Mucosa of descending colon (tissue), 3 donors: ENCODE measurements around the gene BRI3BP. TPM values are rescaled to one million over a fixed set of nuclear protein-coding genes. Genes with fewer than 3 reads are reported as not detected.

Experiments used
- ATAC-seq: fragments of 200-7000 bp; cut with Tn5 transposase; one replicate; pipeline ENCODE4 v1.9.1; 2020; ENCODE audit warnings: mild to moderate bottlenecking, moderate library complexity
- DNase-seq, 3 donors: peaks; one replicate each; pipeline ENCODE4 v3.0.0-alpha.2; 2020
- H3K36me3 ChIP-seq: fragments of 200-600 bp; one replicate; pipeline ENCODE4 v1.8.0; 2021; ENCODE audit warnings: low read depth, mild to moderate bottlenecking
- H3K4me1 ChIP-seq: fragments of 200-600 bp; one replicate; pipeline ENCODE4 v1.8.0; 2021; ENCODE audit warnings: low read depth, mild to moderate bottlenecking
- H3K4me3 ChIP-seq: fragments of 200-600 bp; one replicate; pipeline ENCODE4 v1.8.0; 2021; ENCODE audit warnings: mild to moderate bottlenecking
- H3K9me3 ChIP-seq: fragments of 200-600 bp; one replicate; pipeline ENCODE4 v1.8.0; 2021; ENCODE audit warnings: mild to moderate bottlenecking
- intact Hi-C, 2 donors: fragments of 100-400 bp; cut with DNase I in 1 of 2; cut with micrococcal nuclease in 1 of 2; formaldehyde crosslinking; loops; one replicate each; pipeline versions ENCODE4 v1.11.0 to v1.11.1; 2022; cut with DNase I, micrococcal nuclease
- total RNA-seq, 3 donors: library from RNA; stranded (reverse); fragmentation: NEBNext Ultra II Directional in 2 of 3; extraction: Animal tissue kit (Norgen Biotek cat#: 25700) in 2 of 3; gene quantifications; one replicate each; pipeline versions ENCODE4 v1.2.1 to v1.2.4, GENCODE V29; 2021 to 2023
- TF ChIP-seq, protein P1 (sequence below): fragments of 200-600 bp; IDR thresholded peaks from one replicate; pipeline ENCODE4 v1.8.0; 2022; ENCODE audit warnings: antibody characterized with exemption, mild to moderate bottlenecking
- donor health status: DM: no; HTN: no; CAD: no; lungs with moderate emphysema.
- donor health status: DM: no; HTN: no; CAD: no.
- donor health status: DM: no; HTN: yes; CAD: no.

BRI3BP gene
- total RNA-seq, 3 donors from 2014 or later = 21.3 to 45.1 (median 44.4) TPM

- intact Hi-C loops = no loop called here
- ATAC-seq (peak; percentile 82), DNase-seq (peak; percentile 83 to 88 (median 84))
- H3K9me3 ChIP-seq = no peaks in the 10 kb centered on the region
- TF ChIP-seq, protein P1, sequence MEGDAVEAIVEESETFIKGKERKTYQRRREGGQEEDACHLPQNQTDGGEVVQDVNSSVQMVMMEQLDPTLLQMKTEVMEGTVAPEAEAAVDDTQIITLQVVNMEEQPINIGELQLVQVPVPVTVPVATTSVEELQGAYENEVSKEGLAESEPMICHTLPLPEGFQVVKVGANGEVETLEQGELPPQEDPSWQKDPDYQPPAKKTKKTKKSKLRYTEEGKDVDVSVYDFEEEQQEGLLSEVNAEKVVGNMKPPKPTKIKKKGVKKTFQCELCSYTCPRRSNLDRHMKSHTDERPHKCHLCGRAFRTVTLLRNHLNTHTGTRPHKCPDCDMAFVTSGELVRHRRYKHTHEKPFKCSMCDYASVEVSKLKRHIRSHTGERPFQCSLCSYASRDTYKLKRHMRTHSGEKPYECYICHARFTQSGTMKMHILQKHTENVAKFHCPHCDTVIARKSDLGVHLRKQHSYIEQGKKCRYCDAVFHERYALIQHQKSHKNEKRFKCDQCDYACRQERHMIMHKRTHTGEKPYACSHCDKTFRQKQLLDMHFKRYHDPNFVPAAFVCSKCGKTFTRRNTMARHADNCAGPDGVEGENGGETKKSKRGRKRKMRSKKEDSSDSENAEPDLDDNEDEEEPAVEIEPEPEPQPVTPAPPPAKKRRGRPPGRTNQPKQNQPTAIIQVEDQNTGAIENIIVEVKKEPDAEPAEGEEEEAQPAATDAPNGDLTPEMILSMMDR = no peak
- peak overlapping the region; percentile 63 for H3K4me3 ChIP-seq
- H3K4me1 ChIP-seq = peaks cover 5% of the 10 kb centered on the region
- H3K36me3 ChIP-seq = no peaks in the 10 kb centered on the region
Observed at GRCh38 chr12:124994437-124994975, 1.1 kb downstream of the BRI3BP start.

GRCh38 chr12:124995200-124995961 lies 1.9 kb downstream of the BRI3BP start:
- Histone ChIP-seq H3K9me3 (no peaks in the 10 kb centered on the region), H3K36me3 (no peaks in the 10 kb centered on the region), H3K4me3 (no peak overlapping the region), H3K4me1 (peaks cover 5% of the 10 kb centered on the region)
- TF ChIP-seq, protein P1 = no peak
- intact Hi-C loops = no loop called here
- ATAC-seq (peak; percentile 30), DNase-seq (peak in 2 of 3 donors; percentile 42 to 46)

DNA sequence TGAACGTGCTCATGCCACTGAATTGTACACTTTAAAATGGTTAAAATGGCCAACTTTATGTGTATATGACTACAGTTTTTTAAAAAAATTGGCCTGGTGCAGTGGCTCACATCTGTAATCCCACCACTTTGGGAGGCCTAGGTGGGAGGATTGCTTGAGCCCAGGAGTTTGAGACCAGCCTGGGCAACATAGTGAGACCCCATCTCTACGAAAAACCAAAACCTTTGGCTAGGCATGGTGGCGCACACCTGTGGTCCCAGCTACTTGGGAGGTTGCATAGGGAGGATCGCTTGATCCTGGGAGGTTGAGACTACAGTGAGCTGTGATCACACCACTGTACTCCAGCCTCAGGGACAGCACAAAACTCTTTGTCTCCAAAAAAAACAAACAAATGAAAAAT lies 5.3 kb downstream of the BRI3BP start:
- no peaks in the 10 kb centered on the region for H3K36me3 ChIP-seq
- TF ChIP-seq, protein P1 = no peak
- no peak overlapping the region for H3K4me3 ChIP-seq
- intact Hi-C loops = no loop called here
- H3K4me1 ChIP-seq = peaks cover 5% of the 10 kb centered on the region
- H3K9me3 ChIP-seq = no peaks in the 10 kb centered on the region
- DNase-seq = no peak
- ATAC-seq = no peak

DNA sequence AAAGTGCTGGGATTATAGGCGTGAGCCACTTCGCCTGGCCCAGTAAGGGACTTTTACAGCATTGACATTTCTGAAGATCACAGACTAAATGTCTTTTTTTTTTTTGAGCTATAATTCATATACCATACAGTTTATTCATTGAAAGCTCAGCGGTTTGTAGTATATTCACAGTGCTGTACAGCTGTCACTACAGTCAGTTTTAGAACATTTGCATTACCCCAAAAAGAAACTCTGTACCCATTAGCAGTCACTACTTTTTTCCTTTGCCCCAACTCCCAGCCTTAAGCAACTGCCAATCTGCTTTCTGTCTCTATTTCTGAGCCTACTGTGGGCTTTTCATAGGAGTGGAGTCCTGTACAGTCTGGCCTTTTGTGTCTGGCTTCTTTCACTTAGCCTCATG lies 8.2 kb downstream of the BRI3BP start:
- ATAC-seq (no peak), DNase-seq (no peak)

GRCh38 chr12:125003021-125003420 lies 9.6 kb downstream of the BRI3BP start:
- intact Hi-C loops = no loop called here
- ATAC-seq = no peak

More for the DNA sequence above, 8.2 kb downstream of the BRI3BP start:
- no peaks in the 10 kb centered on the region for H3K9me3 ChIP-seq
- no peaks in the 10 kb centered on the region for H3K4me1 ChIP-seq
- no peak overlapping the region for H3K4me3 ChIP-seq
- intact Hi-C loops = no loop called here
- TF ChIP-seq, protein P1 = no peak
- H3K36me3 ChIP-seq = no peaks in the 10 kb centered on the region

More at GRCh38 chr12:125003021-125003420, 9.6 kb downstream of the BRI3BP start:
- DNase-seq = no peak
- Histone ChIP-seq H3K4me3 (no peak overlapping the region), H3K9me3 (no peaks in the 10 kb centered on the region), H3K36me3 (no peaks in the 10 kb centered on the region), H3K4me1 (no peaks in the 10 kb centered on the region)
- TF ChIP-seq, protein P1 = no peak
